ENCODE results near the gene KANSL1.

DNA sequence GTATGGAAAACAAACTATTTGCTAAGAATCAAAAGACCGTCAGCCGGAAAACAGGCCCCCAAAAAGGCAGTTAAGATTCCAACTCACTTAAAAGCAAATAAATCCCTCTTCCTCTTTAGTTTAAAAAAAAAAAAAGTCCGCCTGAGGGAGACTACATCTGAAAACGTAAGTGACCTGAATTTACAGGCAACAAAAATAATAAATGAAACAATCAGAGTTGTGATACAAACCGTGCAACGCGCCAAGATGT lies 1.1 kb downstream of the KANSL1 start:
- TF ChIP-seq EZH2 (IDR thresholded peaks at IDR 0.05; ENCODE audit: borderline replicate concordance, low read depth, low read length) (no peak), TBP (optimal IDR thresholded peaks at IDR 0.05; ENCODE audit: low read depth, low read length) (no peak), FOS (IDR thresholded peaks at IDR 0.05; ENCODE audit: extremely low read depth, insufficient read length) (no peak), JUN (IDR thresholded peaks at IDR 0.05; ENCODE audit: borderline replicate concordance, low read depth, low read length) (no peak), JUN (CRISPR knock-in tag; IDR thresholded peaks at IDR 0.05; ENCODE audit: borderline replicate concordance) (no peak), TAF1 (IDR thresholded peaks at IDR 0.05; ENCODE audit: control insufficient read depth, extremely low read depth, insufficient read depth, low read length, severe bottlenecking) (no peak), ZBTB33 (CRISPR knock-in tag; IDR thresholded peaks at IDR 0.05) (no peak), DPF2 (IDR thresholded peaks at IDR 0.05) (no peak), RNF2 (IDR thresholded peaks at IDR 0.05) (no peak)
- TF ChIP-seq, protein P1, sequence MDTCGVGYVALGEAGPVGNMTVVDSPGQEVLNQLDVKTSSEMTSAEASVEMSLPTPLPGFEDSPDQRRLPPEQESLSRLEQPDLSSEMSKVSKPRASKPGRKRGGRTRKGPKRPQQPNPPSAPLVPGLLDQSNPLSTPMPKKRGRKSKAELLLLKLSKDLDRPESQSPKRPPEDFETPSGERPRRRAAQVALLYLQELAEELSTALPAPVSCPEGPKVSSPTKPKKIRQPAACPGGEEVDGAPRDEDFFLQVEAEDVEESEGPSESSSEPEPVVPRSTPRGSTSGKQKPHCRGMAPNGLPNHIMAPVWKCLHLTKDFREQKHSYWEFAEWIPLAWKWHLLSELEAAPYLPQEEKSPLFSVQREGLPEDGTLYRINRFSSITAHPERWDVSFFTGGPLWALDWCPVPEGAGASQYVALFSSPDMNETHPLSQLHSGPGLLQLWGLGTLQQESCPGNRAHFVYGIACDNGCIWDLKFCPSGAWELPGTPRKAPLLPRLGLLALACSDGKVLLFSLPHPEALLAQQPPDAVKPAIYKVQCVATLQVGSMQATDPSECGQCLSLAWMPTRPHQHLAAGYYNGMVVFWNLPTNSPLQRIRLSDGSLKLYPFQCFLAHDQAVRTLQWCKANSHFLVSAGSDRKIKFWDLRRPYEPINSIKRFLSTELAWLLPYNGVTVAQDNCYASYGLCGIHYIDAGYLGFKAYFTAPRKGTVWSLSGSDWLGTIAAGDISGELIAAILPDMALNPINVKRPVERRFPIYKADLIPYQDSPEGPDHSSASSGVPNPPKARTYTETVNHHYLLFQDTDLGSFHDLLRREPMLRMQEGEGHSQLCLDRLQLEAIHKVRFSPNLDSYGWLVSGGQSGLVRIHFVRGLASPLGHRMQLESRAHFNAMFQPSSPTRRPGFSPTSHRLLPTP (IDR thresholded peaks at IDR 0.05; ENCODE audit: borderline replicate concordance, extremely low read depth, insufficient read length), result no peak

All from K562 (cell line).